Measurements from ENCODE around the gene VSTM1. TPM values are rescaled to one million over a fixed set of nuclear protein-coding genes. Genes with fewer than 3 reads are reported as not detected.

VSTM1 gene, protein sequence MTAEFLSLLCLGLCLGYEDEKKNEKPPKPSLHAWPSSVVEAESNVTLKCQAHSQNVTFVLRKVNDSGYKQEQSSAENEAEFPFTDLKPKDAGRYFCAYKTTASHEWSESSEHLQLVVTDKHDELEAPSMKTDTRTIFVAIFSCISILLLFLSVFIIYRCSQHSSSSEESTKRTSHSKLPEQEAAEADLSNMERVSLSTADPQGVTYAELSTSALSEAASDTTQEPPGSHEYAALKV
- not detected in 2 replicates for total RNA-seq

DNA sequence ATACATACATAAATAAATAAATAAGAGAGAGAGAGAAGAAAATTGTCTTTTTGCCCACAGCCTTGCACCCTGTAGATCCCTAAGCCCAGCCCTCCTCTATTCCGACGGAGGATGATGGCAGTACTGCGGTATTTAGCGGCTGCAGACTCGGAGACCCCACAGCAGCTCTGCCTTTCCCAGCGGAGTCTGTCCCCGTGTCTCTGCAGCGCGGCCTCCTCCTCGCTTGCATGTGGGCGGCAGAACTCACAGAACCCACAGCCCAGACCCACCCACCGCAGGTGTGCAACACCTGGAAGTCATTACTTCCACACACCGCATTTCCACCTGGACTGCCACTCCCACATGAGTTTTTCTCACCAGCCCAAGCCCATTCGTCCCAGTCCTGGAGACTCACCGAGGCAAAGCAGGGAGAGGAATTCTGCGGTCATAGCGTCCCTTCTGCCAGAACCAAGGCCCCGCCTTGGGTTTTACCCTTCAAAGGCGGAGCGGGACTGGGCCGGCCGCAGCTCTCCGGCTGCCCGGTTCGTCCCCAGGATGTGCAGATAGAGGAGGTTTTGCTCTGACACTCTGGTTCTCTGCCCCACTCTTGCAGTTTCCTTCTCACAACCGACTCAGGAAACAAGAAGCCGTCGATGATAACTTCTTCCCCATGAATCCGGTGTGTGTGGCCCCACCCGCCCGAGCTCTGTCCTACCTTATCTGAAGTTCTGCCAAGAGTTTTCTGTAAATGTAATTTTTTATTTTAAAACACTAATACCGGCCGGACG, at the start of gene VSTM1:
Gene VSTM1, minus strand, starts transcription at position 548 of the 767 bp plus-strand sequence. Its CDS starts 120 bp downstream, at position 428.
- Mint-ChIP-seq H3K27ac (no peak within 1 kb of the TSS), H3K9me3 (no peaks in the 10 kb centered on the region), H3K27me3 (peaks cover 12% of the 10 kb centered on the region), H3K4me3 (no peak within 1 kb of the TSS), H3K4me1 (no peaks in the 10 kb centered on the region), H3K36me3 (ENCODE audit: low read depth) (no peaks in the 10 kb centered on the region)
- ATAC-seq (ENCODE audit: low read depth), result no peak
- intact Hi-C loops (cut with micrococcal nuclease), result no loop called here
- CTCF ChIA-PET, result no interaction called here
- TF ChIP-seq, protein P1, sequence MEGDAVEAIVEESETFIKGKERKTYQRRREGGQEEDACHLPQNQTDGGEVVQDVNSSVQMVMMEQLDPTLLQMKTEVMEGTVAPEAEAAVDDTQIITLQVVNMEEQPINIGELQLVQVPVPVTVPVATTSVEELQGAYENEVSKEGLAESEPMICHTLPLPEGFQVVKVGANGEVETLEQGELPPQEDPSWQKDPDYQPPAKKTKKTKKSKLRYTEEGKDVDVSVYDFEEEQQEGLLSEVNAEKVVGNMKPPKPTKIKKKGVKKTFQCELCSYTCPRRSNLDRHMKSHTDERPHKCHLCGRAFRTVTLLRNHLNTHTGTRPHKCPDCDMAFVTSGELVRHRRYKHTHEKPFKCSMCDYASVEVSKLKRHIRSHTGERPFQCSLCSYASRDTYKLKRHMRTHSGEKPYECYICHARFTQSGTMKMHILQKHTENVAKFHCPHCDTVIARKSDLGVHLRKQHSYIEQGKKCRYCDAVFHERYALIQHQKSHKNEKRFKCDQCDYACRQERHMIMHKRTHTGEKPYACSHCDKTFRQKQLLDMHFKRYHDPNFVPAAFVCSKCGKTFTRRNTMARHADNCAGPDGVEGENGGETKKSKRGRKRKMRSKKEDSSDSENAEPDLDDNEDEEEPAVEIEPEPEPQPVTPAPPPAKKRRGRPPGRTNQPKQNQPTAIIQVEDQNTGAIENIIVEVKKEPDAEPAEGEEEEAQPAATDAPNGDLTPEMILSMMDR (IDR thresholded peaks at IDR 0.05), result no peak
- POLR2A ChIA-PET, result no interaction called here
- no peak for DNase-seq

DNA sequence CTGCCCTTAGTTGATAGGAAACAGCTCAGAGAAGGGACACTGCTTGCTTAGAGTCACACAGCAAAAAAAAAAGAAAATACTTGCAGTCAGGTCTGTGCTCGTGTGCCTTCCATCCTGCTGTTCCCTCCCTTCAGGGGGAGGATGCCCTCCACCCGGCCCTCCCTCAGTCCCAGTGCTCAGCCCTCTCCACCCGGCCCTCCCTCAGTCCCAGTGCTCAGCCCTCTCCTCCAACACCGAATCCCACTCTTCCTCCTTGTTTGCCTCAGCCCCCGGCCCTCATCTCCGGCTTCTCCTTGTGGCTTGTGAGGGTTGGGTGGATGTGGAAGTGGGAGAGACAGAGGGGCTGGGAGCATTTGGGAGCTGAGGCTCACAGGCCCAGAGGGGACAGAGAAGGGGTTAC, 46.0 kb upstream of the VSTM1 start:
- CTCF ChIA-PET, result no interaction called here
- no peak overlapping the region for H3K27ac Mint-ChIP-seq
- DNase-seq (no peak), ATAC-seq (ENCODE audit: low read depth) (no peak)
- peaks cover 9% of the 10 kb centered on the region for H3K4me1 Mint-ChIP-seq
- H3K9me3 Mint-ChIP-seq, result no peaks in the 10 kb centered on the region
- TF ChIP-seq, protein P1 (IDR thresholded peaks at IDR 0.05), result no peak
- peaks cover 62% of the 10 kb centered on the region for H3K36me3 Mint-ChIP-seq (ENCODE audit: low read depth)
- no peaks in the 10 kb centered on the region for H3K27me3 Mint-ChIP-seq
- intact Hi-C loops (cut with micrococcal nuclease), result no loop called here
- POLR2A ChIA-PET, result no interaction called here
- H3K4me3 Mint-ChIP-seq, result no peak overlapping the region

DNA sequence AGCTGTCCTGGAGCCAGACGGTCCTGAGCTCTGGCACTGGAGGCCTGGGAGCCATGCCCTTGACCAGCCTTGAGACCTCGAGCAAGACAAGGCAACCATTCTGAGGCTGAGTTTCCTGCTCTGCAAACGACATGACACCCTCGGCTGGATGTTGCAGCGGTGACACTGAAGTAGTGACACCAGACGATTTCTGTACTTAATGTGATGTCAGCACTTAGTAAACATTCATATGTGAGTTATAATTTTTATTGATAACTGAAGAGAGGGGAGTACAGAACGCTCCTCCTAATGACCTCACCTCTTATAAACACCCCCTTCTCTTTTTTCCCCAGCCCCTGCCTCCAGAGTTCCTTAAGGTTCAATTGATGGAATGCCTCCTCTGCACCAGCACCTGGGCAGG, 44.8 kb upstream of the VSTM1 start:
- Mint-ChIP-seq H3K4me3 (no peak overlapping the region), H3K27me3 (no peaks in the 10 kb centered on the region), H3K4me1 (peaks cover 4% of the 10 kb centered on the region), H3K27ac (no peak overlapping the region), H3K36me3 (ENCODE audit: low read depth) (peaks cover 62% of the 10 kb centered on the region), H3K9me3 (no peaks in the 10 kb centered on the region)
- ATAC-seq (ENCODE audit: low read depth), result no peak
- ChIA-PET CTCF (no interaction called here), POLR2A (no interaction called here)
- TF ChIP-seq, protein P1 (IDR thresholded peaks at IDR 0.05), result no peak
- DNase-seq, result no peak
- intact Hi-C loops (cut with micrococcal nuclease), result no loop called here

DNA sequence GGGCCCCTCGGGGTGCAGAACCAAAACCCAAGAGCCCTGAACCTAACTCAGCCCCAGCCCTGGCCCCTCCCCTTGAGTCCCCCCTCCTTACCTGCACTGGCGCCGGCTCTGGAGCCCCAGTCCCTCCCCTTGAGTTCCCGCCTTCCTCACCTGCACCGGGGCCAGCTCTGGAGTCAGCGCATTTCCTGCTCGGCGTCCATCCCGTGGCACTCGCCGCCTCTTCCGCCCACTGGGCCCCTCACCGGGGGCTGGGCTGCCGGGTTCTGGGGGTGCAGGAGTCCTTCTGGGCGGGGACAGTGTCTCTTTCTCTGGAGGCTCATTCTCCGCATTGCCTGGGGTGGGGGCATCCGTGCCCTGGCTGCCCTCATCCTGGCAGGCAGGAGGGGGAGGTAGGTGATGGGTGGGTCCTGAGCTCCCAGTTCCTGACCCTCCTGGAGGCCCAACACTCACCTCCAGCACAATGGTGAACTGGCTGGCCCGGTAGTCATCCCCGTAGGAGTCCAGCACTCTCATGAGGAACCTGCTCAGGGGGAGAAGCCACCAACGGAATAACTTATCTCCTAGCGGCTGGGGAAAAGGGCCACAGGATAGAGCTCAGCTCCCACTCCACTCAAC, 44.3 kb upstream of the VSTM1 start:
- H3K4me1 Mint-ChIP-seq, result peaks cover 8% of the 10 kb centered on the region
- DNase-seq (no peak), ATAC-seq (ENCODE audit: low read depth) (no peak)
- no peak overlapping the region for H3K27ac Mint-ChIP-seq
- intact Hi-C loops (cut with micrococcal nuclease), result no loop called here
- ChIA-PET CTCF (no interaction called here), POLR2A (no interaction called here)
- no peaks in the 10 kb centered on the region for H3K27me3 Mint-ChIP-seq
- TF ChIP-seq, protein P1 (IDR thresholded peaks at IDR 0.05), result no peak
- no peak overlapping the region for H3K4me3 Mint-ChIP-seq
- H3K36me3 Mint-ChIP-seq (ENCODE audit: low read depth), result peaks cover 60% of the 10 kb centered on the region
- no peaks in the 10 kb centered on the region for H3K9me3 Mint-ChIP-seq

DNA sequence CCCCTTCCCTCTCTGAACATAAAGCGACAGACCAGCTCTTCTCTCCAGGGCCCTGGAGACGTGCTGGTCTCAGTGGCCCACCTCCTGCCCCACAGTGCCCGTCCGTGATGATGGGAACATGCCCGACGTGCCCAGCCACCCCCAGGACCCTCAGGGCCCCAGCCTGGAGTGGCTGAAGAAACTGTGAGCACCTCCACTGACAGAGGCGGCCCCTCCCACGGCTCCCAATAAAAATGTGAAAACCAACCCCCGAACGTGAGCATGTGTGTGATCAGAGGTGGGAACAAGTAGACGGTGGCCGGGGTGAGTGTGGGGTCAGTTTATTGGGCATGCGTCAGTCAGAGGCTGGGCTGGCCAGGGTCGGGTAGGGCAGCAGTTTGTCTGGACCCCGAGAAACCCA, 43.0 kb upstream of the VSTM1 start:
- TF ChIP-seq, protein P1 (IDR thresholded peaks at IDR 0.05), result no peak
- Mint-ChIP-seq H3K27ac (no peak overlapping the region), H3K4me1 (peaks cover 15% of the 10 kb centered on the region), H3K36me3 (ENCODE audit: low read depth) (peaks cover 61% of the 10 kb centered on the region), H3K4me3 (no peak overlapping the region), H3K27me3 (no peaks in the 10 kb centered on the region), H3K9me3 (no peaks in the 10 kb centered on the region)
- DNase-seq, result no peak
- no peak for ATAC-seq (ENCODE audit: low read depth)
- intact Hi-C loops (cut with micrococcal nuclease), result no loop called here
- POLR2A ChIA-PET, result interaction anchor here (0.8 kb wide), 1 partner anchor 9 kb away, joined by 4 read pairs; the partner anchor contains the start of genes PRPF31 and TFPT
- CTCF ChIA-PET, result no interaction called here

Data from activated B cell treated with CpG ODN at 0.5 μM for 24 hours (primary cell).